Effector memory CD4-positive, alpha-beta T cell (primary cell): ENCODE measurements around the gene ECE2.
A peak's percentile ranks its signal among the peaks of the same experiment; 100 is the strongest.

ENCODE experiments used
- DNase-seq, 3 donors: peaks; one replicate each; pipeline ENCODE4 v3.0.0-alpha.2; 2020
- H3K27ac ChIP-seq: 2 replicates; pipeline ENCODE4 v1.7.0; 2013; ENCODE audit warnings: mild to moderate bottlenecking, low read length, moderate library complexity; ENCODE audit not compliant: insufficient read depth, poor library complexity, severe bottlenecking
- H3K27me3 ChIP-seq: replicated peaks from 2 replicates; pipeline ENCODE4 v1.7.0; 2013; ENCODE audit warnings: mild to moderate bottlenecking, low read length; ENCODE audit not compliant: insufficient read depth, control insufficient read depth, poor library complexity, severe bottlenecking
- H3K36me3 ChIP-seq: 2 replicates; pipeline ENCODE4 v1.7.0; 2013; ENCODE audit warnings: mild to moderate bottlenecking, low read length, moderate library complexity; ENCODE audit not compliant: control insufficient read depth, insufficient read depth
- H3K4me1 ChIP-seq: 2 replicates; pipeline ENCODE4 v1.7.0; 2013; ENCODE audit warnings: low read length, mild to moderate bottlenecking; ENCODE audit not compliant: control insufficient read depth, insufficient read depth, poor library complexity, severe bottlenecking
- H3K4me3 ChIP-seq: 2 replicates; pipeline ENCODE4 v1.7.0; 2013; ENCODE audit warnings: low read length, low read depth, mild to moderate bottlenecking; ENCODE audit not compliant: insufficient read depth, poor library complexity, severe bottlenecking
- H3K9me3 ChIP-seq: 2 replicates; pipeline ENCODE4 v1.7.0; 2013; ENCODE audit warnings: mild to moderate bottlenecking, low read length, moderate library complexity; ENCODE audit not compliant: control insufficient read depth

ECE2 gene

DNA sequence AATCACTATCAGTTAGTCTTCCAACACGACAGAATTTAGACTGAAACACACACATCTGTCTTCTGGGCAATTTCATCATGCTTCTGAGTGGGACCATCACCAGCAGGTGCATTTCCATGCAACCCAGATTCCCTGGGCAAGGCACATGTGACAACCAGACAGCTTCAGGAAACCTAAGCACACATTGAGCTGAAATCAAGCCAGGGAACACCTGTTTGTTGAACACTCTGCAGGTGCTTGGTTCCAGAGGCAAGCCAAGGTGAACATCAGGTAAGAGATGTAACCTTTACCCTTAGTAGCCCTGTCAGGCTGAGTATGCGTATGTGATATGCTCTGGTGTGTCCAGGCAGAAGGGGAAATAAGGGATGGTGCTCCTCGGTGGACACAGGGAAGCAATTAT, 19.9 kb downstream of the ECE2 start:
- H3K36me3 ChIP-seq, result peaks cover 4% of the 10 kb centered on the region
- H3K4me1 ChIP-seq, result peaks cover 6% of the 10 kb centered on the region
- H3K4me3 ChIP-seq, result no peak overlapping the region
- H3K27ac ChIP-seq, result no peak overlapping the region
- no peaks in the 10 kb centered on the region for H3K27me3 ChIP-seq
- DNase-seq, result no peak
- H3K9me3 ChIP-seq, result no peaks in the 10 kb centered on the region

DNA sequence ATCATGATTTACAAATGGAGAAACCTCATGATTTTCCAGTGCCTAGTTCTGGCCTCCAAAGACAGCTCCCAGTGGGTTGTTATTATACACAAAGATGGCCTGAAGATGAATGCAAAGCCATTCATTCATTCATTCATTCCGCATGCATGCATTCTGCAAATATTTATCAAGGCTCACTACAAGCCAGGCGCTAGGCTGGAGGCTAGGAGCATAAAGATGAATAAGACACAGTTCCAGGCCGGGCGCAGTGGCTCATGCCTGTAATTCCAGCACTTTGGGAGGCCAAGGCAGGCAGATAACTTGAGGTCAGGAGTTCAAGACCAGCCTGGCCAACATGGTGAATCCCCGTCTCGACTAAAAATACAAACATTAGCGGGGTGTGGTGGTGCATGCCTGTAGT, 20.8 kb downstream of the ECE2 start:
- no peaks in the 10 kb centered on the region for H3K27me3 ChIP-seq
- no peak overlapping the region for H3K4me3 ChIP-seq
- H3K27ac ChIP-seq, result no peak overlapping the region
- peaks cover 6% of the 10 kb centered on the region for H3K4me1 ChIP-seq
- no peak for DNase-seq
- no peaks in the 10 kb centered on the region for H3K9me3 ChIP-seq
- peaks cover 10% of the 10 kb centered on the region for H3K36me3 ChIP-seq

DNA sequence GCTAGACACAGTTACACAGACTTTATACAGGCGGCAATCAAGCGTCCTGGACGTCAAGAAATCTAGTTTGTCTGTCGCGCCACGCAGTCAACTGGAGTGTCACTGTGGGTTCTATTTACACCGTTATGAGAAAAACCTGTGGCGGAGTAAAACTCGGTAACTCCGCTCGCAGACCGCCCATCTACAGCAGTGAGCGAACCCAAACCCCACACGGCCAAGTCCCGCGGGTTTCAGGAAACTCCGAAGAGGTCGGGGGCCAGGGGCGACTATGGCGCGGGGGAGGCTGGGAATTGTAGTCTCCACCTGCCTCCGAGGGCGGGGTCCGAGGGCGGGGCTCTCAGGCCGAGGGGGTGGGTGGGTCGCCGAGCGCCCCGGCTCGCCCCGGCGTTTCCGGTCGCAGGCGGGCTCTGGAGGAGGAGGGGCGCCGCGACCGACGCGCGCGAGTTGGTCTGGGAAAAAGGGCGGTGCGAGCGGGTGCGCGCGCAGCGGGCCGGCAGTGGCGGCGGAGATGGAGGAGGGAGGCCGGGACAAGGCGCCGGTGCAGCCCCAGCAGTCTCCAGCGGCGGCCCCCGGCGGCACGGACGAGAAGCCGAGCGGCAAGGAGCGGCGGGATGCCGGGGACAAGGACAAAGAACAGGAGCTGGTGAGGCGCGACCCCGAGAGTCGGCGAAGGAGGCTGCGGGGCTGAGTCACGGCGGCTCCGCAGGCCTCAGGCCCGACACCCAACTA, 23.1 kb downstream of the ECE2 start, which contains the start of gene PSMD2:
PSMD2 (plus strand) TSS at position 483 of the 729 bp plus-strand sequence; CDS start at position 509, 26 bp downstream.
- Histone ChIP-seq H3K36me3 (peaks cover 33% of the 10 kb centered on the region), H3K4me3 (peak within 1 kb of the TSS; percentile 64), H3K4me1 (peaks cover 6% of the 10 kb centered on the region), H3K27me3 (no peaks in the 10 kb centered on the region), H3K27ac (peak within 1 kb of the TSS; percentile 74), H3K9me3 (no peaks in the 10 kb centered on the region)
- DNase-seq, result peak; percentile 96 to 97 (median 97)

GRCh38 chr3:184299488-184300377, 23.9 kb downstream of the ECE2 start:
- no peaks in the 10 kb centered on the region for H3K27me3 ChIP-seq
- H3K27ac ChIP-seq, result peak overlapping the region; percentile 61
- H3K4me1 ChIP-seq, result peaks cover 6% of the 10 kb centered on the region
- peak overlapping the region; percentile 64 for H3K4me3 ChIP-seq
- DNase-seq, result no peak
- peaks cover 41% of the 10 kb centered on the region for H3K36me3 ChIP-seq
- no peaks in the 10 kb centered on the region for H3K9me3 ChIP-seq

- H3K4me1 ChIP-seq, result peaks cover 6% of the 10 kb centered on the region
- no peak overlapping the region for H3K27ac ChIP-seq
- H3K9me3 ChIP-seq, result no peaks in the 10 kb centered on the region
- H3K4me3 ChIP-seq, result no peak overlapping the region
- no peak for DNase-seq
- no peaks in the 10 kb centered on the region for H3K27me3 ChIP-seq
- peaks cover 46% of the 10 kb centered on the region for H3K36me3 ChIP-seq
These were observed 24.5 kb downstream of the ECE2 start for GRCh38 chr3:184300378-184300720.

DNA sequence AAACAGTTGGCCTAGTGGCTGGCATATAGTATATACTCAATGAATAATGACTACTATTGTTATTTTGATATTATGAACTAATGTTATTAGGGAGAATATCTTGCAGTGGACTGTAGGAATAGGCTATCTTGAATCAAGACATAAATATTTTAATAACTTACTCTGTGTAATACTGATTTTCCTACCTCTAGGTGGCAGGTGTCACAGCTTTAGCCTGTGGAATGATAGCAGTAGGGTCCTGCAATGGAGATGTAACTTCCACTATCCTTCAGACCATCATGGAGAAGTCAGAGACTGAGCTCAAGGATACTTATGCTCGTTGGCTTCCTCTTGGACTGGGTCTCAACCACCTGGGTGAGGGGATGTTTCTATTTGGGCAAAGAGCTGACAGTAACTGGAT, 29.8 kb downstream of the ECE2 start:
- Histone ChIP-seq H3K4me1 (no peaks in the 10 kb centered on the region), H3K4me3 (no peak overlapping the region), H3K36me3 (peaks cover 77% of the 10 kb centered on the region), H3K27me3 (no peaks in the 10 kb centered on the region), H3K9me3 (no peaks in the 10 kb centered on the region), H3K27ac (no peak overlapping the region)
- no peak for DNase-seq

GRCh38 chr3:184306341-184306972, 30.6 kb downstream of the ECE2 start:
- no peaks in the 10 kb centered on the region for H3K4me1 ChIP-seq
- H3K27ac ChIP-seq, result no peak overlapping the region
- no peak for DNase-seq
- no peaks in the 10 kb centered on the region for H3K9me3 ChIP-seq
- no peaks in the 10 kb centered on the region for H3K27me3 ChIP-seq
- H3K36me3 ChIP-seq, result peaks cover 73% of the 10 kb centered on the region
- H3K4me3 ChIP-seq, result no peak overlapping the region

GRCh38 chr3:184307915-184308314, 32.1 kb downstream of the ECE2 start:
- peaks cover 59% of the 10 kb centered on the region for H3K36me3 ChIP-seq
- H3K27ac ChIP-seq, result no peak overlapping the region
- DNase-seq, result no peak
- no peak overlapping the region for H3K4me3 ChIP-seq
- no peaks in the 10 kb centered on the region for H3K4me1 ChIP-seq
- H3K27me3 ChIP-seq, result no peaks in the 10 kb centered on the region
- H3K9me3 ChIP-seq, result no peaks in the 10 kb centered on the region

DNA sequence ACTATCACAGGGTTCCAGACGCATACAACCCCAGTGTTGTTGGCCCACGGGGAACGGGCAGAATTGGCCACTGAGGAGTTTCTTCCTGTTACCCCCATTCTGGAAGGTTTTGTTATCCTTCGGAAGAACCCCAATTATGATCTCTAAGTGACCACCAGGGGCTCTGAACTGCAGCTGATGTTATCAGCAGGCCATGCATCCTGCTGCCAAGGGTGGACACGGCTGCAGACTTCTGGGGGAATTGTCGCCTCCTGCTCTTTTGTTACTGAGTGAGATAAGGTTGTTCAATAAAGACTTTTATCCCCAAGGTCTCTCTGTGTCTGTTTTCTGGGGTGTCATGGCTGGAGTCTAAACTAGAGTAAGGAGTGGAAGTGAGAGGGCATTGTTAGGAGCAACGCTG, 32.9 kb downstream of the ECE2 start:
- H3K27me3 ChIP-seq, result no peaks in the 10 kb centered on the region
- no peak overlapping the region for H3K27ac ChIP-seq
- no peak for DNase-seq
- H3K4me3 ChIP-seq, result no peak overlapping the region
- no peaks in the 10 kb centered on the region for H3K4me1 ChIP-seq
- H3K36me3 ChIP-seq, result peaks cover 50% of the 10 kb centered on the region
- H3K9me3 ChIP-seq, result no peaks in the 10 kb centered on the region

DNA sequence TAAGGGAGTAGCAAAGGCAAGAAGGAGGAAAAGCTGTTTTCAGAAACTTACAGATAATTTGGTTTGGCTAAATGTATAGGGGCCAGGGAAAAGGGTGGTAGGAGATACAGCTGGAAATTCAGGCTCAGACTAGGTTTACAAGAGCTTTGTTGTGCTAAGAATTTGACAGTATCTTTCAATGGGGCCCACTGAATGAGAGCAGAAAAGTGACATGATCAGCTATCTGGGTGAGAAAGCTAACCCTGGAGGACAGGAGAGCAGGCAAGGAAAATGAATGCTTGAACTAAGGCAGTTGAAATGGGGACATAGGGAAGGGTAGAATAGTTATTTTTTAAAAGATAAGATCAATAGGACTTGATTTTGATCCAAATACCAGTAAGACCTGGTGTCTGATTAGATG, 35.8 kb downstream of the ECE2 start:
- no peak overlapping the region for H3K4me3 ChIP-seq
- H3K27me3 ChIP-seq, result no peaks in the 10 kb centered on the region
- H3K4me1 ChIP-seq, result peaks cover 15% of the 10 kb centered on the region
- H3K27ac ChIP-seq, result no peak overlapping the region
- peaks cover 23% of the 10 kb centered on the region for H3K36me3 ChIP-seq
- H3K9me3 ChIP-seq, result no peaks in the 10 kb centered on the region
- DNase-seq, result no peak
